T47D (cell line): ENCODE results near the gene C1QTNF12.

Source experiments
- DNase-seq, 2 experiments: peaks; one replicate each; pipeline versions ENCODE4 v3.0.0 to v3.0.0-alpha.2; 2011 to 2012; ENCODE audit warnings: low read depth in 1 of 2, low spot score in 1 of 2
- JUND ChIP-seq: IDR thresholded peaks from 2 replicates; pipeline ENCODE4 v1.6.1; 2012; ENCODE audit warnings: low read depth
- in situ Hi-C: cut with HindIII; loops from 2 replicates; pipeline ENCODE4 v1.10.0; 2016; ENCODE audit warnings: low sequenced_read_pairs, low pct_unique_long_range_greater_than_20kb

The C1QTNF12 gene

DNA sequence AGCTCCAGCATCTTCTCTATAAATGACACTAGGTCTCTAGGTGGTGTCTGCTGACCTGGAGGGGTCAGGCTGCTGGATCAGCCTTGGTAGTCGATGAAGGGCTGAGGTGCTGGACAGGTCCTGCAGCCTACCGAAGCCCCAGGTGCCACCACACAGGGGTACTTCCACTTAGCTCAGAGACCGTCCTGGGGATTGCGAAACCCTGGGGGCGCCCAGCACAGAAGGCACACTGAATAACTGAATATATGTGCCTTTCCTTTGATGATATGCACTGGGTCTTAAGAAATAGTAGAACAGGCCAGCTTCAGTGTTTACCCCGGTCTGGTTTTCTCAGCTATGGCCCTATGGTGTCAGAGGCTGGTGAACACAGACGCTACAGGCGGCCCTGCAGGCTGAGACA, 16.2 kb upstream of the C1QTNF12 start:
- no peak for TF ChIP-seq JUND
- no peak for DNase-seq
- in situ Hi-C loops, result no loop called here

DNA sequence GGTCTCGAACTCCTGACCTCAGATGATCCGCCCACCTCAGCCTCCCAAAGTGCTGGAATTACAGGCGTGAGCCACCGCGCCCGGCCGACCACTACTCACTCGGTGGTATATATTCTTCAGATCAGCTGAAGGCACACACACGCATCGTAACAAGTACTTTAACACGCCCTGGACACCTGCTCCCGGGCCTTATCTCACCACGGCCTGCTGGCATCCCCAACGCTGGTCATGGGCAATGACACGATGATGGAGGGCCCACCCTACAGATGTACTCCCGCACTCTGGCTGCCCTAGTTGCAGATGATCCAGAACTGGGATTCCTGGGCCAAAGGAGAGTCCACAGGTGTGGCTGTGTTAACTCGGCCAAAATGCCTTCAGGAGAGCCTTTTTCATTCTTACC, 15.5 kb upstream of the C1QTNF12 start:
- TF ChIP-seq JUND, result no peak
- in situ Hi-C loops, result no loop called here
- DNase-seq, result no peak

DNA sequence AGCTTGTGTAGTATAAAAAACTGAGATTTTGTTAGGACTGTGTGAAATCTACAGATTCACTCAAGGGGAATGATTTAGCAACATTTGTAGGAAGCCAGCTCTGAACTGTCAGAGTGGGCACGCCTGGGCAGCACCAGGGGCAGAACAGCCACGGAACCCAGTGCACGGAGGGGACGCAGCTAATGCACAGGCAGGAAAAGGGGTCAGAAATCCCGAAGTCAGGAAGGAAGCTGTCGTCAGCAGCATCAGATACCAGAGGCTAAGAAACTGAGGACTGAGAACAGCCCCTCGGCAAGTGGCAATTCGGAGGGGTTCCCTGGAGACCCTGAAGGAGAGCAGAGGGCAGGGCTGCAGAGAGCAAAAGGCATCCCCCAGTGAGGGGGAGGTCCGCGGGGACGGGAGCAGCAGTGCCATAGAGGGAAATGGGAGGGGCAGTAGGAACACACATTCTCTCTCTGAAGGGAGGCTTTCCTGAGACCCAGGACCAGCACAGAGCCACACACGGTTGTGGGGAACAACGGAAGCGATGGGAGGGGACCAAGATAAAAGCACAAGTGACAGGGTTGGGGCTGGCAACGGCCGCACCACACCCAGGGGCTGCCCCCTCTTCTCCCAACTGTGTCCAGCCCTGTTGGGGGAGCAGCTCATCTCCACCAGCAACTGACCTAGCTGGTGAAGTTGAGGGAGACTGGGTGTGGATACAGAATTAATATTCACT, 14.5 kb upstream of the C1QTNF12 start:
- no peak for TF ChIP-seq JUND
- no peak for DNase-seq
- in situ Hi-C loops, result no loop called here

DNA sequence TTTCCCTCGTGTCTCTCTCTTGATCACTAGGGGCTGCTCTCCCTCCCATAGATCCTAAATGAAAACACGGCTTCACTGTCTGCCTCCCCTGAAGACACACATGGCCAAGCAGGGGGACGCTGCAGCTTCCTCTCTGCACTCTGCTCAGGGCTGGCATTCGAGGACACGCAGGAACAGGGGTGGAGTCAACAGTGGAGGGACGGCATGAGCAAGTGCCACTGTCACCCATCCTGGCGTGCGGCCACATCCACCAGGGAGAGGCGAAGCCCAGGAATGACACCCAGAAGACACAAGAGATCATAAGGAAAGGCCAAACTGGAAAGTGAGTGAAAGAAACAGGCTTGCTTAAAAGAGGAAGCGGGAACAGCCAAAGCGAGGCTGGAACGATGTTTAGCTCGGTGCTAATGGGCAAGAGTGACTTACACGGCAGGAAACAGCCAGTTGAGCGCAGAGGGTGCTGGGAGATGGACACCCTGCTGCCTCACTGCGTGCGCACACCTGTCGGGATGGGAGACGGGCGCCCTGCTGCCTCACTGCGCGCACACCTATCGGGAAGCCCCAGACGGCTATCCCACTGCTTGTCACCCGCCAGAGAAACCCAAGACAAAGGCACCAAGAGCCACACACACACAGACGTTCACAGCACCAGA, 13.6 kb upstream of the C1QTNF12 start:
- in situ Hi-C loops, result no loop called here
- no peak for DNase-seq
- no peak for TF ChIP-seq JUND

- no peak for TF ChIP-seq JUND
- in situ Hi-C loops, result no loop called here
- DNase-seq, result no peak
Measured at GRCh38 chr1:1259540-1259939, 13.0 kb upstream of the C1QTNF12 start.

GRCh38 chr1:1259119-1259488, 12.6 kb upstream of the C1QTNF12 start:
- no peak for TF ChIP-seq JUND
- in situ Hi-C loops, result no loop called here
- no peak for DNase-seq

DNA sequence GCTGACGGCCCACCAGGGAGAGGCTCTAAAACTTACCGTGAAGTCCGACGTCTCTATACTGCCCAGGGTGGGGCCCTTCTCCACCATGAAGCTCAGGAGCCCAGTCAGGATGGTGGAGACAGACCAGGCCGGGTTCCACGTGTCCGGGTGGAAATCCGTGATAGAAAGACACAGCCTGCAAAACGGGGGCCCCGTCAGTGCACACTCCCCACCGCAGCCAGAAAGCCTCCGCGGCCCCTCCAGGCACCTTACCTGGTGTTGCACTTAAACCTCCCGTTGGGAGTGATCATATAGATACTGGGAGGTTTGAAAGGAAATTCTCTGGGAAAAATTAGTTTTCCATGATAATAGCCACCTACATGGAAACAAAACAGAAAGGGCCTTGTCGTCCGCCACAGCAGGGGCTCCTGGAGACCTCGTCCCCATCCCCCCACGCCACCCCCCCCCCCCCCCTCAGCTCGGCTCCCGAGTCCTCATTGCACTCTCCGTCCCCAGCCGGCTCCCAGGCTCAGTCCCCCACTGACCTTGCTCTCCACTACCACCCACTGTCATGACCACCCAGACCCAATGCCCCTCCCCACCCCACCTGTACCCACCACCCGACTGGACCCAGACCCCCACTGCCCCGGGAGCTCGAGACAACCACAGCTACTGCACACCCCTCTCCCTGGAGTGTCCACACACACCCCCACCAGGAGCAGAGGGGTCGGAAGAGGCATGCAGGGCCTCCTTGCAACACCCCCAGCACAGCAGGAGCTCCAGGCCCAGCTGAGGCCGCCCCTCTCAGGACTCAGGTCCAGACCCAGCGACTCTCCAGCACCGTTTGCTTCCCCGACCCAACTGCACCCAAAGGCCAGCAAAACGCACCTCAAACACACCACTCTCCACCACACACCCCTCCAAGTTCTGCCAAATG, 10.7 kb upstream of the C1QTNF12 start:
- TF ChIP-seq JUND, result no peak
- in situ Hi-C loops, result no loop called here
- no peak for DNase-seq

DNA sequence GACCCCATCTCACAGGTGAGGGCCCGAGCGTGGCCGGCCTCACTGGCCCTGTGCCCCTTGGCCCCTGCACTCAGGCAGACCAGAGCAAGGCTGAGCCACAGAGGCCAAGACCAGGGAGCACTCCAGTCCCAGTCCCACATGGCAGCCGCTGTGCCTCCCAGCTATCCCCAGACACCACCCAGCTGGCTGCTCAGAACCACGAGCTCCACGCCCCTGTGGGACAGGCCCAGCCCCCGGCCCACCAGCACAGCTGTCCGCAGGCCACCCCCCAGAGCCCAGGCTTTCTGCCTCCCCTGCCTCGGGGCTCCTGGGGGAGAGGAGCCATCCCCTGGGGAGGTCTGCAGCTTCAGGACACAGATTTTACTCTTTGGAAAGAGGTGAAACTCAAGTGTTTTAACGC, 9.1 kb upstream of the C1QTNF12 start:
- no peak for DNase-seq
- no peak for TF ChIP-seq JUND
- in situ Hi-C loops, result no loop called here

DNA sequence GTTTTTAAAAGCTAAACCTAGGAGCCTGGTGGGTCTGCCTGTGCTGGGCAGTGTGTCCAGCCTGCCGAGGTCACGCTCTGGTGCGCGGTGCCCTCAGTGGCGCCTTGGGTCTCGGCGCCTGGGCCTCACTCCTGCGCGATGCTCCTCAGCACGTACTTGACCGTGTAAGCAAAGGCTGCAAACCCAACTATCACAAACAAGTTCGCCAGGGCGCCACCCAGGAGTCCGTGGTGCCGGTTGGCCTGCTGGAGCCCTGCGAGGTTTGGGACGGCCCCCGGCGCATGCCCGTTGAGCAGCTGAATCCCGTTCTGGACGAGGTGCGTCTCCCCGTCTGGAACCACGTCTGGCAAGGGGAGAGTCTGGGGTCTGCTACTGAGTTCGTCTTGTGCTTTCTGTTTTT, 8.6 kb upstream of the C1QTNF12 start:
- DNase-seq, result no peak
- no peak for TF ChIP-seq JUND
- in situ Hi-C loops, result no loop called here

DNA sequence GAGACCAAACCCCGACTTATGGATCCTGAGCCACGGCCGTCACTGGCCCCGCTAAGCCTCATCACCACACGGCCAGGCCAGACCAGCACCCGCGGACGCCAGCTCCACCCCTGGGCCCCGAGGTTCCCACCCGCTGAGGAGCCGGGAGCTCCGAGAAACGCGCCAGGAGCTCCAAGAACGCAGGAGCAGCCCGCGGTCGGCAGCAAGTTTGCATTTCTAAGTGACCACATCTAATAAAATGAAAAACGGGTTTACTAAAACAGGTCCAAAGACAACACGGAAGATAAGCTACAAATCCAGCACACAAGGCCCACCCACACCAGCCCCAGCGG, 8.1 kb upstream of the C1QTNF12 start:
- DNase-seq, result no peak
- in situ Hi-C loops, result no loop called here
- no peak for TF ChIP-seq JUND

DNA sequence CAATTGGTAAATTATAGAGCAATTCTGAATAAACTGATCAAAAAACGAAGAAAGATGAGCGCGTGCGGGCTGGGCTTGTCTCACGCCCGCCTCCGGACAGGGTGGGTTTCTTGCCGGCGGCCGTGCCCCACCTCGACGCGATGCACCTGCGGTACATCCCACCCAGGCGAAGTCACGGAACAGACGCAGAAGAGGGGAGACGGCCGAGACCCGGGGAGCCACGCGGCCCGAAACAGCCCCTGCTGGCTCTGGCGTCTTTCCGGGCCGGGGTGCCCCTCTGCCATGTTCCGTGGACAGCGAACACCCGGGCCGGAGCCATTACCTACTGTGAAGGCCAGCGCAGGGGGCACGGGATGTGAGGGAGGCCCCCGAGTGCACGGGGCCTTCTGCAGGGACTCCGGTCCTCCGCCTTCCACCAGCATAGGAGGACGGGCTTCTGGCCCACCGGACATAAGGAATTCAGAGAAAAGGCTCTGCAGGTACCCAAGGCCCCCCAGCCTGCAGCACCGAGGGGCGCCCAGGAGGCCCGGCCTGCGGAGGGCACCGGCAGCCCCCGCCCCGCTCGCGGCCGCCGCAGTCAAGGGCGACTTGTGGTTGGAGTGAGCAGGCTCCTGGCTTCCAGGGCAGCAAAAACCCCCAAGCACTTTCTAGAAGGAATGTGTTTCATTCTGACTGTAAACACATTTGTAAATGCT, 7.6 kb upstream of the C1QTNF12 start:
- no peak for DNase-seq
- in situ Hi-C loops, result no loop called here
- no peak for TF ChIP-seq JUND

DNA sequence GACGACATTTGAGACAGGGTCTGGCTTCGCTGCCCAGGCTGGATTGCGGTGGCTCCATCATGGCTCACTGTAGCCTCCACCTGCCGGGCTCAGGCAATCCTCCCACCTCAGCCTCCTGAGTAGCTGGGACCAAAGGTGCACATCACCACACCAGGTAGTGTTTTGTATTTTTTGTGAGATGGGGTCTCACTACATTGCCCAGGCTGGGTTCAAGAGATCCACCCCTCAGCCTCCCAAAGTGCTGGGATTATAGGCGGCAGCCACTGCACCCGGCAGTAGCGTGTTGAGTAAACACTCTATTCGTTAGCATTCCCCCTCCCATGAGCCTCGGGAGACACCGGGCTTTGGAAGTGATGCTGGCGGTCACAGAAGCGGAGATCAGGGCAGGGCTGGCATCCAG, 6.8 kb upstream of the C1QTNF12 start:
- no peak for TF ChIP-seq JUND
- in situ Hi-C loops, result no loop called here
- DNase-seq, result no peak
